GM23248 (cell line): Measurements from ENCODE around the gene WDR27.

Experiments used
- EZH2 ChIP-seq: fragments of 200-600 bp; sonication (generic); IDR thresholded peaks from 2 replicates; pipeline ENCODE4 v1.6.1; 2018; ENCODE audit warnings: antibody characterized with exemption, mild to moderate bottlenecking; ENCODE audit not compliant: insufficient read depth, poor library complexity, severe bottlenecking
- EZH2phosphoT487 ChIP-seq: fragments of 200-600 bp; sonication (generic); IDR thresholded peaks from 2 replicates; pipeline ENCODE4 v1.6.1; 2018; ENCODE audit warnings: antibody characterized with exemption, moderate library complexity, mild to moderate bottlenecking, low read depth; ENCODE audit not compliant: insufficient read depth

DNA sequence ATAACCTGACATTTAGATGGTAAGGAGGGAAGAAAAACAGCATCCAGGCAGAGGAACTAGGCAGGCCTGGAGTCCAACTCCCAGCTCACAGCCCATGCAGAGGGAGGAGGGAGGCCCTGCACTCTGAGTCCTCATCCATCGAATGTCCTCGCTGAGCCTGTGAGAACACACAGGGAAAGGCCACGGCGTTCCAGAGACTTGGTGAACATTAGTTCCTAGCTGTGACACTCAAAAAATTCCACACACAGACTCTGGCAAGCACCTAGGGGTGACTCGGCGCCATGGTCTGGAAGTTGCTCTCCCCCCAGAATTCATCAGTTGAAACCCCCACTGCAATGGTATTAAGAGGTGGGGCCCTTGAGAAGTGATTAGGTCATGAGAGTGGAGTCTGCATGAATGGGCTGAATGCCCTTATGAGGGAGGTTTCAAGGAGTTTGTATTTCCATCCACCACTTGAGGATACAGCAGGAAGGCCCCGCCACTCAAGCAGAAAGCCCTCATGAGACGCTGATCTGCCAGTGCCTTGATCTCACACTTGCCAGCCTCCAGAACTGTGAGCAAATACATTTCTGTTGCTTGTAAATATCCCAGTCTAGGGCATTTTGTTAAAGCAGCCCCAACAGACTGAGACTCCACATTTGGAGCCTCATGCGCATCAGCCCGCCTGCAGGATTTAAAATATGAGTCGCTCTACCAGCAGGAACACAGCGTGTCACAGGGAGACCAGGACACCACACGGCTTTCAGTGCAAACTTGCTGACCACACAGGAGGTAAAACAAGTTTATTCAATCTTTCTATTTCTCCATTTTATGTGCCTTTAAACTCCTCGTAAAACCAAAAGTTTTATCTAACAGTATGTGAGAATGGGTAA lies 73.9 kb downstream of the WDR27 start:
- TF ChIP-seq EZH2: no peak
- no peak for TF ChIP-seq EZH2phosphoT487
